Measurements from ENCODE around the gene ERAL1. TPM values are rescaled to one million over a fixed set of nuclear protein-coding genes. Genes with fewer than 3 reads are reported as not detected.

The ERAL1 gene
- total and polyA plus RNA-seq, 2 of the 8 experiments (the other 6 are each of a cell fraction or from before 2014, with no cell fraction given), result 67.8 to 122 TPM

DNA sequence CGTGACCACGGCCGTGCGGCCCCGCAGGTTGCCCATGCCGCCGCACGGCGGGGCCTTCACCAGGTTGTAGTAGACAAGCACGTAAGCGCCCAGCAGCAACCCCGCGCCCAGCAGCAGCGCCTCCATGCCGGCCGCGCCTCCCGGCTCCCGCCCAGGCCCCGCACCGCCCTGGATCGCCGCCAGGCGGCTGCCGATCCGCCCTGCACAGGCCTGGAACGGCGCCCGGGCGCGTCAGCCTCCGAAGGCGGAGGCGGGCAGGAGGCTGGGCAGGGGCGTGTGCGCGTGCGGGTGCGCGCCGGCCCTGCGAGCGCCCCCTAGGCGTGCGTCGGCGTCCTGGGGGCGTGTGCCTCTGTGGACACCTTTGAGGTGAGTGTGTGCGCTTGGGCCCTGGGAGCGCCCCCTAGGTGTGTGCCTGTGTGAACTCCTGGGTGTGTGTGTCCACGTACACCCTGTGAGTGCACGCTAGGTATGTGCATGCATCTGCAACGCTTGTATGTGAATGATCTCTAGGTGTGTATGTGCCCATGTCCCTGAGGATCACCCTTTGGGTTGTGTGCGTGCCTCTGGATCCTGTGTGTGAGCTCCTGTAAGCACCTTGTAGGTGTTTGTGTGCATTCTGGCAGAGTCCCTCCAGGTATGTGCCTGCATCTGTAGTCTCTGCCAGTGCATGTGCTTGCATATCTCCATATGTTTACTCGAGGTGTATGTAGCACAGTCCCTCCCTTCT is 48.2 kb downstream of the ERAL1 start, which contains the start of gene DHRS13 (continued):
- TF ChIP-seq, protein P1, sequence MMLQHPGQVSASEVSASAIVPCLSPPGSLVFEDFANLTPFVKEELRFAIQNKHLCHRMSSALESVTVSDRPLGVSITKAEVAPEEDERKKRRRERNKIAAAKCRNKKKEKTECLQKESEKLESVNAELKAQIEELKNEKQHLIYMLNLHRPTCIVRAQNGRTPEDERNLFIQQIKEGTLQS (IDR thresholded peaks at IDR 0.05; ENCODE audit: insufficient read depth, low read depth, low read length), result peak; percentile 73; the same call in 1 of the 2 replicates
- TF ChIP-seq GTF2F1 (IDR thresholded peaks at IDR 0.05; ENCODE audit: borderline replicate concordance, low read depth, low read length), result no peak
- TF ChIP-seq MAFK (IDR thresholded peaks at IDR 0.05; ENCODE audit: low read depth, low read length), result no peak
- TF ChIP-seq PHF8 (conservative IDR thresholded peaks at IDR 0.05; ENCODE audit: low read depth, low read length), result 0 out of 2 replicates have a peak, but pooled peaks have one; percentile 58
- TF ChIP-seq CHD2 (IDR thresholded peaks at IDR 0.05; ENCODE audit: low read length), result no peak
- no peak for TF ChIP-seq CHD1 (IDR thresholded peaks at IDR 0.05; ENCODE audit: low read depth, low read length)
- TF ChIP-seq KDM5A (IDR thresholded peaks at IDR 0.05; ENCODE audit: low read length), result no peak
- no peak; the same call in 1 of the 2 replicates for TF ChIP-seq RBBP5 (IDR thresholded peaks at IDR 0.05; ENCODE audit: borderline replicate concordance, low read depth, low read length)
- peak; percentile 72; the same call in 1 of the 2 replicates for TF ChIP-seq TCF12 (IDR thresholded peaks at IDR 0.05; ENCODE audit: low read depth, low read length)
- peak; percentile 92 for TF ChIP-seq CTBP2 (IDR thresholded peaks at IDR 0.05; ENCODE audit: borderline replicate concordance, insufficient read depth, insufficient read length, low read length)
- no peak for TF ChIP-seq POU5F1 (IDR thresholded peaks at IDR 0.05; ENCODE audit: low read depth, low read length)
- TF ChIP-seq ZNF274 (IDR thresholded peaks at IDR 0.05; ENCODE audit: borderline replicate concordance, extremely low read depth, low read length), result no peak
- no peak for TF ChIP-seq FOSL1 (IDR thresholded peaks at IDR 0.05; ENCODE audit: insufficient read depth, low read depth, low read length)
- peak; percentile 90 for TF ChIP-seq EGR1 (IDR thresholded peaks at IDR 0.05; ENCODE audit: borderline replicate concordance, low read depth, low read length)
- TF ChIP-seq POLR2AphosphoS5 (IDR thresholded peaks at IDR 0.05; ENCODE audit: low read depth, low read length), result peak; percentile 75; the same call in 1 of the 2 replicates
- TF ChIP-seq BACH1 (IDR thresholded peaks at IDR 0.05; ENCODE audit: low read length), result peak; percentile 80; the same call in 1 of the 2 replicates
- peak in 1 of 2 experiments; percentile 50; a peak in 2 of 4 replicates for TF ChIP-seq HDAC2 (IDR thresholded peaks at IDR 0.05; ENCODE audit: borderline replicate concordance in 1 of 2, low read depth in 2 of 2, low read length in 2 of 2)
- TF ChIP-seq EZH2 (IDR thresholded peaks at IDR 0.05; ENCODE audit: low read depth, low read length, severe bottlenecking), result no peak
- TF ChIP-seq SP4 (IDR thresholded peaks at IDR 0.05; ENCODE audit: low read length), result peak; percentile 85; the same call in 1 of the 2 replicates
- TF ChIP-seq JUND (IDR thresholded peaks at IDR 0.05; ENCODE audit: low read length), result peak; percentile 58; the same call in 1 of the 2 replicates
- TF ChIP-seq CBX8 (IDR thresholded peaks at IDR 0.05; ENCODE audit: borderline replicate concordance, low read depth, low read length), result no peak
- TF ChIP-seq SP1 (IDR thresholded peaks at IDR 0.05; ENCODE audit: low read depth, low read length), result peak; percentile 63; the same call in 1 of the 2 replicates
- peak; percentile 99 for TF ChIP-seq TAF7 (optimal IDR thresholded peaks at IDR 0.05; ENCODE audit: borderline replicate concordance, low read depth, low read length)
- TF ChIP-seq ASH2L (IDR thresholded peaks at IDR 0.05; ENCODE audit: low read length), result peak; percentile 68

All from H1 (cell line).